Measurements from ENCODE around the gene GUCD1. TPM values are rescaled to one million over a fixed set of nuclear protein-coding genes. Genes with fewer than 3 reads are reported as not detected.
"Not testable (repeated sequence)": the region's sequence is repeated elsewhere in the genome, so short reads cannot be mapped to it uniquely, and the experiment has no call there.

The GUCD1 gene
- total RNA-seq, 4 donors from 2014 or later = 51.6 to 89.7 (median 74.2) TPM

DNA sequence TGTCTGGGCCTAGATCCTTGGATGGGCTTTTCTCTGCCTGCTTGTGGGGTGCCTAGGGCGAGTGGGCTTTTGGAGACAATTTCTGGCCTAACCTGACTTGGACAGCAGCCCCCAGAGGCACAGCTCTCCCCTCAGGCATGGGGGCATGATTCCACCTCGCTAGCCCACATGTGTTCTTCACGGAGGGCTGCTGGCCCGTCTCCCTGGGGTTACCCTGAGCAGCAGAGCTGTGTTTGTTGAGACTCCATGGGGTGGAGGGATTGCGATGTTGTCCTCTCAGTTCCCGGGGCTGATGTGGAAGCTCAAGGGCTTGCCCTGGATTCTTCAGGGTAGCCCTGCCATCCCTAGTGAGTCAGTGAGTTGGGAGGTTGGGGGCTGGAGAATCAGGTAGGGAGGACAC lies 40.3 kb upstream of the GUCD1 start:
- H3K27ac ChIP-seq = peak overlapping the region; percentile 68 to 90 (median 82)
- peaks cover 40 to 61% of the 10 kb centered on the region in 2 donors for H3K4me1 ChIP-seq
- no peaks in the 10 kb centered on the region for H3K36me3 ChIP-seq
- TF ChIP-seq POLR2A (IDR thresholded peaks at IDR 0.05) = no peak
- TF ChIP-seq, protein P1, sequence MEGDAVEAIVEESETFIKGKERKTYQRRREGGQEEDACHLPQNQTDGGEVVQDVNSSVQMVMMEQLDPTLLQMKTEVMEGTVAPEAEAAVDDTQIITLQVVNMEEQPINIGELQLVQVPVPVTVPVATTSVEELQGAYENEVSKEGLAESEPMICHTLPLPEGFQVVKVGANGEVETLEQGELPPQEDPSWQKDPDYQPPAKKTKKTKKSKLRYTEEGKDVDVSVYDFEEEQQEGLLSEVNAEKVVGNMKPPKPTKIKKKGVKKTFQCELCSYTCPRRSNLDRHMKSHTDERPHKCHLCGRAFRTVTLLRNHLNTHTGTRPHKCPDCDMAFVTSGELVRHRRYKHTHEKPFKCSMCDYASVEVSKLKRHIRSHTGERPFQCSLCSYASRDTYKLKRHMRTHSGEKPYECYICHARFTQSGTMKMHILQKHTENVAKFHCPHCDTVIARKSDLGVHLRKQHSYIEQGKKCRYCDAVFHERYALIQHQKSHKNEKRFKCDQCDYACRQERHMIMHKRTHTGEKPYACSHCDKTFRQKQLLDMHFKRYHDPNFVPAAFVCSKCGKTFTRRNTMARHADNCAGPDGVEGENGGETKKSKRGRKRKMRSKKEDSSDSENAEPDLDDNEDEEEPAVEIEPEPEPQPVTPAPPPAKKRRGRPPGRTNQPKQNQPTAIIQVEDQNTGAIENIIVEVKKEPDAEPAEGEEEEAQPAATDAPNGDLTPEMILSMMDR (IDR thresholded peaks at IDR 0.05) = no peak
- DNase-seq = no peak
- no peaks in the 10 kb centered on the region for H3K27me3 ChIP-seq
- no peak overlapping the region for H3K4me3 ChIP-seq (replicated peaks in 1 of 3)
- 57 to 86% methylated on average over 6 of the region's 6 CpGs for WGBS, 2 donors
- no peaks in the 10 kb centered on the region for H3K9me3 ChIP-seq
- intact Hi-C loops (cut with DNase I) = no loop called here

DNA sequence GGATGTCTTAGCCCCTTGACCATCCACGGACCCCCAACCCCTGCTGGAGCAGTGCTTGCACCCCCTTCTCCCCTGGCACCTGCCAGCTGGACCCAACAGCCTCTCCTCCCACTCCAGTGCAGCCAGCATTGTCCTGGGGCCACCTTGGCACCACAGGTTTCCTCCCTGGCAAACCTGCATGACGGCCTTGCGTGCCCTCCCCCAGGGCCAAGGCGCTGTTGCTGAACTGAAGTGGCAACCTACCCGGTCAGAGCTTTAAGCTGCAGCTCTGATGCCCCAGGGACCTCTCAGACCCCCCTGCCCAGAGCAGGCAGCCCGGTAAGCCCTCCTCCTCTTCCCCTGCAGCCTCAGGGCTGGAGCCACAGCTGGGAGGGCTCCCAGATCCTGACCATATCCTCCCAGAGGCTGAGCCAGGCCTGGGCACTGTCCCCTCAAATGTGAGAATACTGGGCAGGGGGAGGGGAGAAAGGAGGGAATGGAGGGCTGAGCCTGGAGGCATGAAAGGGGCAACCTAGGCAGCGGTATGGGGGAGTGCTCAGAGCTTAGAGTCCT lies 39.7 kb upstream of the GUCD1 start:
- intact Hi-C loops (cut with DNase I) = no loop called here
- 34 to 53% methylated on average over 1 to 7 of the region's 7 CpGs for WGBS, 2 donors

DNA sequence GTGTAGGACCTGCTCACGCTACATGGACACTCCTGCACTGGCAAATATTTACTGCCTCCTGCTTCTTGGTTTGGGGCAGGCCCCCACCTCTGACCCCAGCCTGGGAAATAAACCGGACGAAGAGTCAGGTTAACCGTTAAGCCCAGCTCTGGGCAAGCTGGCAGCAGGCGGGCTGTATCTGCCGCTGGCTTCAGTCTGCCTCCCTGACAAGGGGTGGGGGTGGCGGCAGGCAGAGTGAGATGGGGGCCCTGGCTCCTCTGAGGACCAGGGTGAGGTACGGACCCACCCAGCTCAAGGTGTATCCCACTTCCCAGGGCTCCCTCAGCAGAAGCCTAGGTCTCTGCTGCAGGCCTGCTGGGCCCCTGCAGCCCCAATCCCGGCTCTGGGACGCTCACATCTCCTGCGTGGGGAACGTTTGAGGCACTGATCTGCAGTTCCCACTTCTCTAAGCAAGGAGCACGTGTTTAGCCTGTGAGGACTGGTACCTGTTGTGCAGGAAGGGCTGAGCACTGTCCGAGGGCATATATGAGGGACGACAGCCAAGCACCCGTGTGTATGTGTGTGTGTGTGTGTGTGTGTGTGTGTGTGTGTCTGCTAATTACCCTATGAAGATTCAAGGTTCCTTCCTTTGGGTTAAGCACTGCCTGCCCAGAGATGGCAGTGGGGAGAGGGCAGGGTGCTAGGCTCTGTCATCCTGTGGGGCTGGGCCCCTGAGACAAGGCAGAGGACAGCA lies 39.1 kb upstream of the GUCD1 start:
- Histone ChIP-seq H3K9me3 (no peaks in the 10 kb centered on the region), H3K27ac (peak overlapping the region; percentile 82 to 94 (median 90)), H3K27me3 (no peaks in the 10 kb centered on the region), H3K4me3 (replicated peaks in 1 of 3) (no peak overlapping the region), H3K36me3 (no peaks in the 10 kb centered on the region), H3K4me1 (peaks cover 37 to 57% of the 10 kb centered on the region in 2 donors)
- TF ChIP-seq, protein P1 (IDR thresholded peaks at IDR 0.05) = no peak
- TF ChIP-seq POLR2A (IDR thresholded peaks at IDR 0.05) = no peak
- intact Hi-C loops (cut with DNase I) = no loop called here
- DNase-seq = peak; percentile 56 to 65
- 49 to 58% methylated on average over 11 to 12 of the region's 16 CpGs for WGBS, 2 donors

More for the DNA sequence above, 39.7 kb upstream of the GUCD1 start:
- Histone ChIP-seq H3K36me3 (no peaks in the 10 kb centered on the region), H3K27ac (peak overlapping the region; percentile 82 to 94 (median 90)), H3K4me1 (peaks cover 36 to 56% of the 10 kb centered on the region in 2 donors), H3K27me3 (no peaks in the 10 kb centered on the region), H3K4me3 (replicated peaks in 1 of 3) (no peak overlapping the region), H3K9me3 (no peaks in the 10 kb centered on the region)
- TF ChIP-seq, protein P1 (IDR thresholded peaks at IDR 0.05) = peak in 1 of 6 experiments; percentile 7
- TF ChIP-seq POLR2A (IDR thresholded peaks at IDR 0.05) = peak in 1 of 2 donors; percentile 10
- peak; percentile 82 to 88 for DNase-seq

DNA sequence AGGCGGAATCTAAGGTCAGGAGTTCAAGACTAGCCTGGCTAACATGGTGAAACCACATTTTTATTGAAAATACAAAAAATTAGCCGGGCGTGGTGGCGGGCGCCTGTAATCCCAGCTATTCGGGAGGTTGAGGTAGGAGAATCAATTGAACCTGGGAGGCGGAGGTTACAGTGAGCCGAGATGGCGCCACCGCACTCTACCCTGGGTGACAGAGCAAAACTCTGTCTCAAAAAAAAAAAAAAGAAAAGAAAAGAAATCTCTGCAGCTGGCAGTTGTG lies 38.6 kb upstream of the GUCD1 start:
- H3K4me3 ChIP-seq (replicated peaks in 1 of 3); DNase-seq; H3K36me3 ChIP-seq; H3K9me3 ChIP-seq; intact Hi-C loops (cut with DNase I); H3K27me3 ChIP-seq: not testable (repeated sequence)
- WGBS, 2 donors = 79 to 83% methylated on average over 10 of the region's 10 CpGs
- peaks cover 40 to 60% of the 10 kb centered on the region in 2 donors for H3K4me1 ChIP-seq
- peak overlapping the region; percentile 82 to 94 (median 90) for H3K27ac ChIP-seq

DNA sequence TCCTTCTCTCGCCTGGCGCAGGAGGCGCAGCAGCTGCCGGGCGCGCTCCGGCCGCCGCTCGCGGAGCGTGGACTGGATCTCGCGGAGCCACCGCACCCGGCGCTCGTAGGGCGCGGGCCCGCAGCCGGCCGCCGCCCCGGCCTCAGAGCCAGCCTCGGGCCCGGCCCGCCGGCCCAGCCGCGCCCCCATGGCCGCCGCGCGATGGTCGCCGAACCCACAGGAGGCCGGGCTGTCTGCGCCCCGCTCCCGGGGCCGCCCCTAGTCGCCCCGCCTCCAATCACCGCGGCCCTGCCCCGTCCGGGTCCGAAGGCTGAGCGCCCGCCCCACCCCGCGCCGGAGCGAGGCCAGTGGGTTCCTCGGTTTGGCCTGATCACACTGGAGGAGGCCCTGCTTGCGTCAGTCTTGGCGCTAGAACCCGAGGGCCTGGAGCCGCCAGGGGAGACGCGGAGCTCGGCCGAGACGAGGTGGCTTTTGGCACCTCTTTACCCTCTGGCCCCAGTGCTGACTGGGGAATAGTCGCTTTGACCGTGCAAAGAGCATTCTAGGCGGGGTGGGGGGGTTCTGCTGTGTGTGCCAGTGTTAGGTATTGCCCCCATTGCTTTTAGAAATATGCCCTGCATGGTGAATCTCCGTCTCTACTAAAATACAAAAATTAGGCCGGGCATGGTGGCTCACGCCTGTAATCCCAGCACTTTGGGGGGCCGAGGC lies 38.1 kb upstream of the GUCD1 start, which contains the start of gene LRRC75B:
Gene LRRC75B (minus strand): TSS at position 223 of the 708 bp plus-strand sequence. CDS start 34 bp downstream, at position 189.
- Histone ChIP-seq H3K4me3 (replicated peaks in 1 of 3) (peak within 1 kb of the TSS; percentile 24 to 84 (median 59)), H3K36me3 (no peaks in the 10 kb centered on the region)
- WGBS, 2 donors = 24 to 39% methylated on average over 7 to 14 of the region's 72 CpGs

More for the DNA sequence above, 38.1 kb upstream of the GUCD1 start, which contains the start of gene LRRC75B:
- Histone ChIP-seq H3K4me1 (peaks cover 43 to 61% of the 10 kb centered on the region in 2 donors), H3K27ac (peak within 1 kb of the TSS; percentile 86 to 94 (median 90)), H3K9me3 (no peaks in the 10 kb centered on the region), H3K27me3 (no peaks in the 10 kb centered on the region)
- peak; percentile 96 for DNase-seq
- intact Hi-C loops (cut with DNase I) = no loop called here
- peak; percentile 40 to 86 for TF ChIP-seq POLR2A (IDR thresholded peaks at IDR 0.05)
- TF ChIP-seq, protein P1 (IDR thresholded peaks at IDR 0.05) = no peak
